HCT116 (cell line): ENCODE data around the gene ACP1. TPM values are rescaled to one million over a fixed set of nuclear protein-coding genes. Genes with fewer than 3 reads are reported as not detected.

ENCODE experiments used
- ATAC-seq: fragments of 200-7000 bp; cut with Tn5 transposase; 2 replicates; pipeline ENCODE4 v1.9.1; 2020; ENCODE audit warnings: mild to moderate bottlenecking, moderate library complexity
- BruUV-seq: library from RNA; stranded (reverse); fragments of 400-500 nt; replicated peaks from 2 replicates; lab custom pipeline; 2021; lab: Mats Ljungman, UMichigan
- CTCF ChIA-PET: fragments of 300-600 bp; sonication (Branson Sonifier 250); formaldehyde crosslinking; loops from one replicate; lab custom pipeline; 2021; ENCODE audit warnings: antibody characterized with exemption; lab: Charles Lee
- POLR2A ChIA-PET: fragments of 300-600, 350-600 bp; sonication (Branson Sonifier 250); formaldehyde crosslinking; loops from one replicate; lab custom pipeline; 2021; ENCODE audit warnings: antibody characterized with exemption; lab: Charles Lee
- RAD21 ChIA-PET, 2 experiments: fragments of 300-600 bp; sonication (Branson Sonifier 250); formaldehyde crosslinking; loops; one replicate each; lab custom pipeline; 2023; ENCODE audit warnings: low total read pairs in 2 of 2; ENCODE audit not compliant: uncharacterized antibody in 2 of 2, unreplicated experiment in 2 of 2, low non-redundant PET in 1 of 2; lab: Charles Lee
- DNase-seq: peaks from one replicate; pipeline ENCODE4 v3.0.0-alpha.2; 2010; ENCODE audit warnings: low read depth, low spot score
- H2AFZ ChIP-seq: fragments of 200-600 bp; shearing (Covaris generic), sonication (generic); 2 replicates; pipeline ENCODE4 v1.6.1; 2017; ENCODE audit warnings: low read depth, mixed run types, mixed read lengths, antibody characterized with exemption, low read length; ENCODE audit not compliant: poor library complexity, severe bottlenecking
- H3K27ac ChIP-seq: 2 replicates; pipeline ENCODE4 v1.5.1; 2012; ENCODE audit warnings: low read depth, low read length
- H3K27me3 ChIP-seq: fragments of 200-600 bp; sonication (generic); 2 replicates; pipeline ENCODE4 v1.6.1; 2016; ENCODE audit warnings: mixed run types, low read length, mixed read lengths; ENCODE audit not compliant: insufficient read depth
- H3K36me3 ChIP-seq, 2 experiments: fragments of 200-500 bp in 1 of 2; fragments of 200-600 bp in 1 of 2; sonication (Bioruptor generic) in 1 of 2; sonication (generic) in 1 of 2; 2 replicates each; pipeline versions ENCODE4 v1.5.1 to v1.6.1; 2014 to 2016; ENCODE audit warnings: low read length in 2 of 2, inconsistent platforms in 1 of 2, mixed read lengths in 1 of 2, mixed run types in 1 of 2; ENCODE audit not compliant: insufficient read depth in 2 of 2, control insufficient read depth in 1 of 2
- H3K4me1 ChIP-seq, 2 experiments: fragments of 200-600 bp in 1 of 2; sonication (generic) in 1 of 2; 2 replicates each; pipeline versions ENCODE4 v1.5.1 to v1.6.1; 2012 to 2017; ENCODE audit warnings: low read length in 2 of 2, inconsistent platforms in 1 of 2, mild to moderate bottlenecking in 1 of 2, mixed read lengths in 1 of 2, mixed run types in 1 of 2, moderate library complexity in 1 of 2; ENCODE audit not compliant: insufficient read depth in 2 of 2, control insufficient read depth in 1 of 2
- H3K4me2 ChIP-seq: fragments of 200-600 bp; sonication (generic); 2 replicates; pipeline ENCODE4 v1.6.1; 2017; ENCODE audit warnings: mixed run types, low read length, mixed read lengths
- H3K4me3 ChIP-seq, 2 experiments: fragments of 200-600 bp in 1 of 2; sonication (generic) in 1 of 2; replicated peaks in 1 of 2; 2 replicates each; pipeline ENCODE4 v1.5.1; 2011 to 2016; ENCODE audit warnings: low read length in 2 of 2, control low read depth in 1 of 2, low read depth in 1 of 2, mild to moderate bottlenecking in 1 of 2, mixed read lengths in 1 of 2, mixed run types in 1 of 2
- H3K79me2 ChIP-seq: fragments of 200-600 bp; sonication (generic); 2 replicates; pipeline ENCODE4 v1.6.1; 2017; ENCODE audit warnings: mild to moderate bottlenecking, mixed run types, low read length, moderate library complexity, mixed read lengths; ENCODE audit not compliant: insufficient read depth
- H3K9ac ChIP-seq: fragments of 200-600 bp; sonication (generic); 2 replicates; pipeline ENCODE4 v1.6.1; 2016; ENCODE audit warnings: low read length, mixed read lengths
- H3K9me2 ChIP-seq: fragments of 200-600 bp; sonication (generic), shearing (Covaris generic); 2 replicates; pipeline ENCODE4 v1.6.1; 2017; ENCODE audit warnings: mixed run types, mild to moderate bottlenecking, moderate library complexity; ENCODE audit not compliant: insufficient read depth
- H3K9me3 ChIP-seq, 2 experiments: fragments of 200-500 bp in 1 of 2; fragments of 200-600 bp in 1 of 2; sonication (Bioruptor generic) in 1 of 2; sonication (generic) in 1 of 2; 2 replicates each; pipeline ENCODE4 v1.6.1; 2014 to 2017; ENCODE audit warnings: low read length in 2 of 2, mixed read lengths in 2 of 2, inconsistent platforms in 1 of 2, low read depth in 1 of 2, mild to moderate bottlenecking in 1 of 2, mixed run types in 1 of 2, moderate library complexity in 1 of 2; ENCODE audit not compliant: control insufficient read depth in 1 of 2, insufficient read depth in 1 of 2
- H4K20me1 ChIP-seq: fragments of 200-600 bp; sonication (generic), shearing (Covaris generic); 2 replicates; pipeline ENCODE4 v1.6.1; 2017; ENCODE audit warnings: mixed run types, mild to moderate bottlenecking, moderate library complexity; ENCODE audit not compliant: insufficient read depth
- ATF3 ChIP-seq: IDR thresholded peaks from 2 replicates; pipeline ENCODE4 v1.6.1; 2012
- CBX3 ChIP-seq: IDR thresholded peaks from 2 replicates; pipeline ENCODE4 v1.6.1; 2012; ENCODE audit warnings: low read depth
- CEBPB ChIP-seq: IDR thresholded peaks from 2 replicates; pipeline ENCODE4 v1.6.1; 2012; ENCODE audit warnings: low read depth
- CTCF ChIP-seq, 3 experiments: fragments of 200-600 bp in 1 of 3; sonication (generic) in 1 of 3; IDR thresholded peaks in 2 of 3; conservative IDR thresholded peaks in 1 of 3; 2 replicates each; pipeline ENCODE4 v1.5.1; 2012 to 2017; ENCODE audit warnings: low read depth in 2 of 3, low read length in 2 of 3, antibody characterized with exemption in 1 of 3, borderline replicate concordance in 1 of 3, control low read depth in 1 of 3, mild to moderate bottlenecking in 1 of 3, mixed read lengths in 1 of 3, mixed run types in 1 of 3, moderate library complexity in 1 of 3; ENCODE audit not compliant: insufficient read depth in 1 of 3
- EZH2phosphoT487 ChIP-seq: fragments of 200-600 bp; IDR thresholded peaks from 2 replicates; pipeline ENCODE4 v1.6.1; 2018; ENCODE audit warnings: antibody characterized with exemption, borderline replicate concordance
- FOSL1 ChIP-seq: IDR thresholded peaks from 2 replicates; pipeline ENCODE4 v1.6.1; 2012; ENCODE audit warnings: low read depth
- MAX ChIP-seq: IDR thresholded peaks from 2 replicates; pipeline ENCODE4 v1.6.1; 2012
- POLR2A ChIP-seq: IDR thresholded peaks from 2 replicates; pipeline ENCODE4 v1.7.0; 2011; ENCODE audit warnings: borderline replicate concordance; ENCODE audit not compliant: insufficient read depth, insufficient read length; ENCODE audit errors: extremely low read depth
- POLR2AphosphoS5 ChIP-seq: IDR thresholded peaks from 2 replicates; pipeline ENCODE4 v1.6.1; 2011; ENCODE audit warnings: mild to moderate bottlenecking, low read depth, low read length, moderate library complexity
- SIN3A ChIP-seq: IDR thresholded peaks from 2 replicates; pipeline ENCODE4 v1.6.1; 2012; ENCODE audit warnings: low read depth
- SP1 ChIP-seq: IDR thresholded peaks from 2 replicates; pipeline ENCODE4 v1.6.1; 2012; ENCODE audit warnings: low read depth
- YY1 ChIP-seq: IDR thresholded peaks from 2 replicates; pipeline ENCODE4 v1.6.1; 2011; ENCODE audit warnings: low read length, low read depth, moderate library complexity, mild to moderate bottlenecking; ENCODE audit not compliant: insufficient replicate concordance; ENCODE audit errors: extremely low read depth
- ZBTB33 ChIP-seq: IDR thresholded peaks from 2 replicates; pipeline ENCODE4 v1.6.1; 2011; ENCODE audit warnings: mild to moderate bottlenecking, low read length, moderate library complexity; ENCODE audit not compliant: insufficient replicate concordance; ENCODE audit errors: extremely low read depth
- ZFX ChIP-seq: fragments of 450-650 bp; IDR thresholded peaks from 2 replicates; pipeline ENCODE4 v1.6.1; 2017
- ZNF274 ChIP-seq: fragments of 200-500 bp; sonication (Bioruptor generic); IDR thresholded peaks from 2 replicates; pipeline ENCODE4 v1.6.1; 2014; ENCODE audit warnings: mild to moderate bottlenecking, low read depth, low read length, inconsistent platforms
- intact Hi-C: fragments of 100-400 bp; cut with micrococcal nuclease; formaldehyde crosslinking; loops from 2 replicates; pipeline ENCODE4 v1.10.0; 2022
- total RNA-seq: library from RNA; stranded (reverse); gene quantifications from one replicate; pipeline ENCODE4 v1.2.1, GENCODE V29; 2021; ENCODE audit not compliant: unreplicated experiment

Gene ACP1
- total RNA-seq, 1 experiment from 2014 or later: 113 TPM

- CTCF ChIA-PET: no interaction called here
- POLR2A ChIA-PET: no interaction called here
- Histone ChIP-seq H3K4me2 (no peak overlapping the region), H3K27me3 (no peaks in the 10 kb centered on the region), H2AFZ (no peak overlapping the region), H3K4me3 (no peak overlapping the region), H3K4me1 (no peaks in the 10 kb centered on the region), H3K27ac (no peak overlapping the region), H4K20me1 (no peaks in the 10 kb centered on the region), H3K36me3 (no peaks in the 10 kb centered on the region; a peak in 1 of 4 replicates), H3K79me2 (no peaks in the 10 kb centered on the region), H3K9me3 (no peaks in the 10 kb centered on the region; a peak in 1 of 4 replicates), H3K9me2 (no peaks in the 10 kb centered on the region), H3K9ac (no peak overlapping the region)
- ATAC-seq (no peak), DNase-seq (no peak)
- RAD21 ChIA-PET: no interaction called here
- no peak for TF ChIP-seq SIN3A
- TF ChIP-seq CTCF (IDR thresholded peaks at IDR 0.05 in 2 of 3, conservative IDR thresholded peaks at IDR 0.05 in 1 of 3; ENCODE audit: borderline replicate concordance in 1 of 3, insufficient read depth in 1 of 3, low read depth in 2 of 3, low read length in 2 of 3): no peak
- no peak for TF ChIP-seq ATF3
- TF ChIP-seq ZNF274: no peak
- no peak for TF ChIP-seq ZFX
- TF ChIP-seq ZBTB33: no peak
- no peak for TF ChIP-seq MAX
- no peak for TF ChIP-seq CEBPB
- TF ChIP-seq CBX3: no peak
- no peak for TF ChIP-seq SP1
- no peak for TF ChIP-seq YY1
- no peak for TF ChIP-seq POLR2AphosphoS5
- no peak for TF ChIP-seq EZH2phosphoT487
- no peak for TF ChIP-seq POLR2A
- TF ChIP-seq FOSL1: no peak
- intact Hi-C loops: no loop called here
- no TSS peak for BruUV-seq
Observed at GRCh38 chr2:244547-244946, 20.2 kb upstream of the ACP1 start.
